Measurements from ENCODE around the gene BRD2.

BRD2 gene

DNA sequence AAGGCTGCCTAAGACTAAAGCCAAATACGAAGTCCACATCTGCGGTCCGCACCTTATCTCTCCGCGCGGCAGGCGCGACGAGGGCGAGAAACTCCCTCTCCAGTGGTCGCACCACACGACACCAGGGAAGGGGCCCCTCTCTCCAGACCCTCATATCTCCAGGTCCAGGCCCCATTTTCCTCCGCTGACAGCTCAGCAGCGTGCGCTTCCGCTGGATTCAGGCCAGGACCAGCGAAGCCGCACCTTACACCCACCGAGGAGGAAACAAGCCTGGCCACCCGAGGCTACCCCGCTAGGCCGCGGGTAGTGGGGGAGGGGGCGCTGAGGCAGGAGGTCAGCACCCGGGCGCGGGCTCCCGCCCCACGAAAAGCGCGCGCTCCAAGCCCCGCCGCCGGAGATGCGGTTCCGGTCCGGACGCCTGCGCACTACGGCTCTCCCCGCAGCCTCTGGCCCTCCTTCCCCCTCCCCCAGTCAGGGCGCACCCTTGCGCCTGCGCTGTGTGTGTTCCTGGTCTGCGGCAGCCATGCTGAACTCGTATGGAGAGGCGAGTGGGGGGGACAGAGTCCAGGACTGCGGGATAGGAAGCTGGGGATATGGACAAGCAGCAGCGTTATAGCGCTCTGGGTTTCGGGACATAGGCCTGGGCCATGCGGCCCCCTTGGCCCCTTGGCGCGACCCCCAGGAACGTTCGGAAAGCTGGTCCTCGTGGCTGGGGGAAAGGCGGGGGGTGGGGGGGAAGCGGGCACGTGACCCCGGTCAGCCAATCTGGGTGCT is at the start of gene BRD2:
Gene BRD2 (plus strand): TSS at position 502 of the 774 bp plus-strand sequence. CDS start 4,305 bp downstream, outside the sequence.
- peaks cover 35% of the 10 kb centered on the region for H3K36me3 ChIP-seq (ENCODE audit: insufficient read depth, insufficient read length, low read length)
- peak within 1 kb of the TSS; percentile 100 for H3K9ac ChIP-seq (ENCODE audit: insufficient read length, low read depth)
- TF ChIP-seq SUZ12 (IDR thresholded peaks at IDR 0.05; ENCODE audit: extremely low read depth, insufficient read depth, insufficient read length) (no peak), YY1 (IDR thresholded peaks at IDR 0.05; ENCODE audit: insufficient read depth, insufficient read length) (peak; percentile 53)
- H3K9me3 ChIP-seq (ENCODE audit: insufficient read depth, low read length) = no peaks in the 10 kb centered on the region
- H3K4me3 ChIP-seq (ENCODE audit: insufficient read length, low read depth) = peak within 1 kb of the TSS; percentile 98
- DNase-seq (ENCODE audit: low read depth, low spot score) = peak; percentile 86
- no peaks in the 10 kb centered on the region for H3K27me3 ChIP-seq (ENCODE audit: insufficient read depth, insufficient read length)
- H3K4me1 ChIP-seq (ENCODE audit: insufficient read depth, insufficient read length) = no peaks in the 10 kb centered on the region

DNA sequence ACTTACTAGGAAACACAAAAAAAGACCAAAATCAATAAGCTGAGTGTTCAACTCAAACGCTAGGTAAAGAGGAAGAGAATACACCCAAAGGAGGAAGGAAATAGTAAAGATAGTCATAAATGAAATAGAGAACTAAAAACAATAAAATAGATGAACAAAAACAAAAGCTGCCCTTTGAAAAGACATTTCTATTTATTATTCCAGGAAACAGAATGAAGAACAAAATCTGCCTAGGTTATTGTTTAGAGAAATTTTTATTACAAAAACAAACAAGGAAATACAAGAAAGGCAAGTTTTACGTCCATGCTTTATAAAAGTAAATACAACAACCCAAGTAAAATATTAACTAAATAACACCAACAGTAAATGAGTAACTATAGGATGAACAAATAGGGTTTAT is 47.7 kb upstream of the BRD2 start:
- Histone ChIP-seq H3K4me3 (ENCODE audit: insufficient read length, low read depth) (no peak overlapping the region), H3K9ac (ENCODE audit: insufficient read length, low read depth) (no peak overlapping the region), H3K4me1 (ENCODE audit: insufficient read depth, insufficient read length) (no peaks in the 10 kb centered on the region), H3K36me3 (ENCODE audit: insufficient read depth, insufficient read length, low read length) (no peaks in the 10 kb centered on the region), H3K27me3 (ENCODE audit: insufficient read depth, insufficient read length) (no peaks in the 10 kb centered on the region), H3K9me3 (ENCODE audit: insufficient read depth, low read length) (no peaks in the 10 kb centered on the region)
- DNase-seq (ENCODE audit: low read depth, low spot score) = no peak
- no peak for TF ChIP-seq ZNF274 (IDR thresholded peaks at IDR 0.05; ENCODE audit: low read depth, low read length)
- TF ChIP-seq YY1 (IDR thresholded peaks at IDR 0.05; ENCODE audit: insufficient read depth, insufficient read length) = no peak
- no peak for TF ChIP-seq SUZ12 (IDR thresholded peaks at IDR 0.05; ENCODE audit: extremely low read depth, insufficient read depth, insufficient read length)

GRCh38 chr6:32922083-32922482 is 46.3 kb upstream of the BRD2 start:
- no peak for DNase-seq (ENCODE audit: low read depth, low spot score)
- no peak overlapping the region for H3K4me3 ChIP-seq (ENCODE audit: insufficient read length, low read depth)
- TF ChIP-seq SUZ12 (IDR thresholded peaks at IDR 0.05; ENCODE audit: extremely low read depth, insufficient read depth, insufficient read length) (no peak), YY1 (IDR thresholded peaks at IDR 0.05; ENCODE audit: insufficient read depth, insufficient read length) (no peak)
- no peaks in the 10 kb centered on the region for H3K4me1 ChIP-seq (ENCODE audit: insufficient read depth, insufficient read length)
- H3K36me3 ChIP-seq (ENCODE audit: insufficient read depth, insufficient read length, low read length) = no peaks in the 10 kb centered on the region
- H3K27me3 ChIP-seq (ENCODE audit: insufficient read depth, insufficient read length) = no peaks in the 10 kb centered on the region
- H3K9me3 ChIP-seq (ENCODE audit: insufficient read depth, low read length) = no peaks in the 10 kb centered on the region
- no peak overlapping the region for H3K9ac ChIP-seq (ENCODE audit: insufficient read length, low read depth)

- H3K4me3 ChIP-seq (ENCODE audit: insufficient read length, low read depth) = no peak overlapping the region
- no peaks in the 10 kb centered on the region for H3K36me3 ChIP-seq (ENCODE audit: insufficient read depth, insufficient read length, low read length)
Measured at GRCh38 chr6:32931211-32931610, 37.2 kb upstream of the BRD2 start.

DNA sequence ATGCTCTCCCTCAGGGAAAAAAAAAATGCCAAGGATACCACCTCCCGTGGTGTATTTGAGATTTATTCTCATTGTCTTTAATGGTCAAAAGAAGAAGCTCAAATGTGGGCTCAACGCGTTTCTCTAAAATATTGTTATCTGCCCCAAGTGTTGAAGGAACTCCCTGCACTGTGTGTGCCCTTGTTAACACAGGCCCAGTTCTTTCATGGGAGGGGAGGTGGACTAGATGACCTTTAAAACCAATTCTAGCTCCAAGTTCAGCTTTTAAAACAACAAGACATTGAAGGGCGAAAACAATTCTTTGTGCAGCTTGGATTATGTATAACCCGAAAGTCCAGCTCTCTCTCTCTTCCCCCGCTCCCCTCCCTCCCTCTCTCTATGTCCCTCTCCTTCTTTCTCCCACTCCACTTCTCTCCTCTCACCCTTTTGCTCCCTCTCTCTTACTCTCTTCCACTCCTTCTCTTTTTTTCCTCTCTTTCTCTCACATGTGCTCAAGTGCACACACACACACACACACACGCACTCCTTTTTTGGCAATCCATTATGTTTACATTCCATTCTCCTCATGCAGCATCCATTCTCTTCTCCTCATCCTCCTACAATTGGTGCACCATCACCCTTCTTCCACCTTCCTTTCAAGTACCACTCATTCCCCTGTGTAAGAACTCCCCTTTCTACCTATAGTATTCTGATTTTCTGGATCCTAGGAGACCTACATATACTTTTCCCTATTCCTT is 36.1 kb upstream of the BRD2 start:
- Histone ChIP-seq H3K9ac (ENCODE audit: insufficient read length, low read depth) (no peak overlapping the region), H3K36me3 (ENCODE audit: insufficient read depth, insufficient read length, low read length) (peaks cover 3% of the 10 kb centered on the region), H3K9me3 (ENCODE audit: insufficient read depth, low read length) (no peaks in the 10 kb centered on the region), H3K4me1 (ENCODE audit: insufficient read depth, insufficient read length) (no peaks in the 10 kb centered on the region), H3K4me3 (ENCODE audit: insufficient read length, low read depth) (no peak overlapping the region), H3K27me3 (ENCODE audit: insufficient read depth, insufficient read length) (no peaks in the 10 kb centered on the region)
- TF ChIP-seq ZNF274 (IDR thresholded peaks at IDR 0.05; ENCODE audit: low read depth, low read length) (no peak), YY1 (IDR thresholded peaks at IDR 0.05; ENCODE audit: insufficient read depth, insufficient read length) (no peak), SUZ12 (IDR thresholded peaks at IDR 0.05; ENCODE audit: extremely low read depth, insufficient read depth, insufficient read length) (no peak)
- DNase-seq (ENCODE audit: low read depth, low spot score) = no peak

More at GRCh38 chr6:32931211-32931610, 37.2 kb upstream of the BRD2 start:
- H3K4me1 ChIP-seq (ENCODE audit: insufficient read depth, insufficient read length) = no peaks in the 10 kb centered on the region
- no peak overlapping the region for H3K9ac ChIP-seq (ENCODE audit: insufficient read length, low read depth)
- TF ChIP-seq ZNF274 (IDR thresholded peaks at IDR 0.05; ENCODE audit: low read depth, low read length) (no peak), SUZ12 (IDR thresholded peaks at IDR 0.05; ENCODE audit: extremely low read depth, insufficient read depth, insufficient read length) (no peak), YY1 (IDR thresholded peaks at IDR 0.05; ENCODE audit: insufficient read depth, insufficient read length) (no peak)
- no peak for DNase-seq (ENCODE audit: low read depth, low spot score)
- H3K27me3 ChIP-seq (ENCODE audit: insufficient read depth, insufficient read length) = no peaks in the 10 kb centered on the region
- no peaks in the 10 kb centered on the region for H3K9me3 ChIP-seq (ENCODE audit: insufficient read depth, low read length)

GRCh38 chr6:32933661-32934085 is 34.7 kb upstream of the BRD2 start:
- Histone ChIP-seq H3K4me3 (ENCODE audit: insufficient read length, low read depth) (no peak overlapping the region), H3K9me3 (ENCODE audit: insufficient read depth, low read length) (no peaks in the 10 kb centered on the region), H3K9ac (ENCODE audit: insufficient read length, low read depth) (no peak overlapping the region), H3K4me1 (ENCODE audit: insufficient read depth, insufficient read length) (no peaks in the 10 kb centered on the region), H3K27me3 (ENCODE audit: insufficient read depth, insufficient read length) (no peaks in the 10 kb centered on the region), H3K36me3 (ENCODE audit: insufficient read depth, insufficient read length, low read length) (peaks cover 3% of the 10 kb centered on the region)
- no peak for TF ChIP-seq YY1 (IDR thresholded peaks at IDR 0.05; ENCODE audit: insufficient read depth, insufficient read length)
- no peak for TF ChIP-seq ZNF274 (IDR thresholded peaks at IDR 0.05; ENCODE audit: low read depth, low read length)
- no peak for TF ChIP-seq SUZ12 (IDR thresholded peaks at IDR 0.05; ENCODE audit: extremely low read depth, insufficient read depth, insufficient read length)
- DNase-seq (ENCODE audit: low read depth, low spot score) = peak; percentile 36

DNA sequence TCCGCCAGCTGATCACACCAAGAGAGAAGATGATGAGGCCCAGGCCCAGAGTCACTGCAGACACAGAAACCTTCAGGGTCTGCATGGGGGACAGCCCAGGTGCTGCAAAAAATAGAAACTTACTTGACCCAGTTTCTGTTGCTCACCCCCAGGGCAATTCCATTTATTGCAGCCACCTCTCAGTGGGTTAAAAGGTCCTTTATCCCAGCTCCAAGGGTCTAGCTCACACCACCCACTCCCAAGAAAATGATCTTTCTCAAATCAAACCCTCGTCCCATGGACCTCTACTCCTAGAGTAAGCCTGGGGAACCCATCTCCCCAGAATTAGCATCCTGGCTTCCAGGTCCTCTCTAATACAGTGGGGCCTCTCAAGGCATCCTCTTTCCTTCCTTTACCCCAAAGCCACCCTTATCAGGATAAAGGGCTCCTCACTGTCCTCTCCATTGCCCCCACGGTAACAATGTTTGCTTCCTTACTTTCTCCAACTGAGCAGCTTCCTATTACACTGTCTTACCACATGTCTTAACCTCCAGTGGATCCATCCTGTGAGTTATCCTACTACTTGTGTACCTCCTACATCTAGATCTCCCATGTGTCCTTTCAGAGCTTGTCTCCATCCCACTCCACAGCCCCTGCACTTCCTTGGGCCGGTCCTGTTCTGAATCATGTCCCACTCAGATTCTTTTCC is 32.7 kb upstream of the BRD2 start:
- peaks cover 3% of the 10 kb centered on the region for H3K36me3 ChIP-seq (ENCODE audit: insufficient read depth, insufficient read length, low read length)
- no peaks in the 10 kb centered on the region for H3K27me3 ChIP-seq (ENCODE audit: insufficient read depth, insufficient read length)
- H3K9ac ChIP-seq (ENCODE audit: insufficient read length, low read depth) = no peak overlapping the region
- H3K9me3 ChIP-seq (ENCODE audit: insufficient read depth, low read length) = no peaks in the 10 kb centered on the region
- no peak overlapping the region for H3K4me3 ChIP-seq (ENCODE audit: insufficient read length, low read depth)
- DNase-seq (ENCODE audit: low read depth, low spot score) = no peak
- no peaks in the 10 kb centered on the region for H3K4me1 ChIP-seq (ENCODE audit: insufficient read depth, insufficient read length)
- TF ChIP-seq YY1 (IDR thresholded peaks at IDR 0.05; ENCODE audit: insufficient read depth, insufficient read length) (no peak), SUZ12 (IDR thresholded peaks at IDR 0.05; ENCODE audit: extremely low read depth, insufficient read depth, insufficient read length) (no peak), ZNF274 (IDR thresholded peaks at IDR 0.05; ENCODE audit: low read depth, low read length) (no peak)

All from NT2/D1 (cell line).